Keratinocyte (primary cell): Measurements from ENCODE around the gene ABLIM2.

ENCODE experiments used
- CTCF ChIP-seq, 3 experiments: IDR thresholded peaks in 1 of 3; conservative IDR thresholded peaks in 1 of 3; optimal IDR thresholded peaks in 1 of 3; 2 replicates in 2 of 3; 3 replicates in 1 of 3; pipeline versions ENCODE3 to v1.5.1; 2011; ENCODE audit warnings: low read length in 3 of 3, mild to moderate bottlenecking in 3 of 3, moderate library complexity in 2 of 3, control low read depth in 1 of 3, inconsistent platforms in 1 of 3; ENCODE audit not compliant: insufficient read depth in 2 of 3; ENCODE audit errors: extremely low read depth in 1 of 3
- EZH2 ChIP-seq: IDR thresholded peaks from one replicate; pipeline ENCODE4 v1.6.1; 2012; ENCODE audit warnings: inconsistent platforms, mild to moderate bottlenecking, low read length, moderate library complexity

GRCh38 chr4:8009710-8010511, 148.7 kb downstream of the ABLIM2 start:
- no peak for TF ChIP-seq CTCF (optimal IDR thresholded peaks at IDR 0.05 in 1 of 3, IDR thresholded peaks at IDR 0.05 in 1 of 3, conservative IDR thresholded peaks at IDR 0.05 in 1 of 3; ENCODE audit: extremely low read depth in 1 of 3, insufficient read depth in 2 of 3, low read length in 3 of 3)
- TF ChIP-seq EZH2, result no peak
